Measurements from ENCODE around the gene CFAP74.
A peak's percentile ranks its signal among the peaks of the same experiment; 100 is the strongest.
"Not testable (repeated sequence)": the region's sequence is repeated elsewhere in the genome, so short reads cannot be mapped to it uniquely, and the experiment has no call there.

Gene CFAP74

GRCh38 chr1:1893997-1894353 lies 109.6 kb downstream of the CFAP74 start:
- DNase-seq: no peak

GRCh38 chr1:1893291-1893985 lies 110.1 kb downstream of the CFAP74 start:
- DNase-seq: no peak

GRCh38 chr1:1892763-1893120 lies 110.8 kb downstream of the CFAP74 start:
- no peak for DNase-seq

GRCh38 chr1:1892079-1892762 lies 111.4 kb downstream of the CFAP74 start:
- DNase-seq: no peak

GRCh38 chr1:1891349-1892078 lies 112.1 kb downstream of the CFAP74 start:
- peak; percentile 80 for DNase-seq

- peak; percentile 78 for DNase-seq
These were observed 112.9 kb downstream of the CFAP74 start, which contains the start of gene GNB1 for GRCh38 chr1:1890506-1891348. GNB1 (minus strand) TSS chr1:1891087; CDS start chr1:1825453, 65,634 bp downstream.

GRCh38 chr1:1889847-1890505 lies 113.6 kb downstream of the CFAP74 start:
- no peak for DNase-seq

- no peak for DNase-seq
These were observed 114.4 kb downstream of the CFAP74 start for GRCh38 chr1:1889090-1889750.

GRCh38 chr1:1883890-1884289 lies 119.7 kb downstream of the CFAP74 start:
- DNase-seq: not testable (repeated sequence)

GRCh38 chr1:1883092-1883873 lies 120.3 kb downstream of the CFAP74 start:
- no peak for DNase-seq

- DNase-seq: no peak
These were observed 121.9 kb downstream of the CFAP74 start for GRCh38 chr1:1881727-1882126.

GRCh38 chr1:1880617-1881312 lies 122.8 kb downstream of the CFAP74 start:
- no peak for DNase-seq

- no peak for DNase-seq
These were observed 123.6 kb downstream of the CFAP74 start for GRCh38 chr1:1879942-1880341.

- DNase-seq: no peak
These were observed 125.6 kb downstream of the CFAP74 start for GRCh38 chr1:1877865-1878436.

- no peak for DNase-seq
These were observed 127.2 kb downstream of the CFAP74 start for GRCh38 chr1:1876335-1876930.

GRCh38 chr1:1875932-1876331 lies 127.7 kb downstream of the CFAP74 start:
- no peak for DNase-seq

- DNase-seq: no peak
These were observed 128.7 kb downstream of the CFAP74 start for GRCh38 chr1:1874901-1875300.

- DNase-seq: no peak
These were observed 130.4 kb downstream of the CFAP74 start for GRCh38 chr1:1873186-1873585.

- DNase-seq: no peak
These were observed 131.1 kb downstream of the CFAP74 start for GRCh38 chr1:1872329-1872994.

Data from NCI-H2227 treated with DMSO at 0.1 percent for 48 hours (cell line).